HuH-7 (cell line): Measurements from ENCODE around the gene TNFSF18.

Experiments used
- DNase-seq: peaks from one replicate; pipeline ENCODE4 v3.0.0; 2011; ENCODE audit warnings: low spot score

Gene TNFSF18

DNA sequence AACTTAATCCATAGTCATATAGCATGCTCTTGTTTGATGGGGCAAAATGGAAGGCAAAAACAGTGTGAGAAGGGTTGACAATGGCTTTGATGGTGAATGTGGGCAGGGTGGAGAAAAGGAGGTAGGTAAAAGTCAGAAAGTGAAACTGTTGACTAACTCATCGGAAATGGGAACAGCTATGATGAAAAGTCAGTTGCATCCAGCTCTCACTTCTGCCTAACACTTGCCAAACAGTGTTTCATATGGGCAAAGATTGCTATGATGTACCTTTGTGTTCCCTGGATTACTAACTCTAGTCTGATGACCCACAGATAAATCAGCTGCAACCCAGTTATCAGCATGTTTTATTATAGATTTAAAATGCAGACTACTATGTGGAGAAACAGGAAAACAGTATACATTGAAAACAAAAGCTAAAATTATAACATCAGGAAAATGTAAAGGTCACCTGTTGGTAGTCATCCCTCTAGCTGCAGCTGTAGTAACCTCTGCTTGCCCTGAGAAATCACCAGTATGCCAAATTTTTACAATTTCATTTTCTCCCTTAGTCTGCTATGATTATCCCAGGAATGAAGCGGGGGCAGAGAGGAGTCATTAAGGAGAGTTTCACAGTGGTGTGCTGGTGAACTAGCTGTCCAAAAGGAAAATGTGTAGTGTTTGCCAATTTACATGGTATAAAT, 11.7 kb downstream of the TNFSF18 start:
- no peak for DNase-seq

DNA sequence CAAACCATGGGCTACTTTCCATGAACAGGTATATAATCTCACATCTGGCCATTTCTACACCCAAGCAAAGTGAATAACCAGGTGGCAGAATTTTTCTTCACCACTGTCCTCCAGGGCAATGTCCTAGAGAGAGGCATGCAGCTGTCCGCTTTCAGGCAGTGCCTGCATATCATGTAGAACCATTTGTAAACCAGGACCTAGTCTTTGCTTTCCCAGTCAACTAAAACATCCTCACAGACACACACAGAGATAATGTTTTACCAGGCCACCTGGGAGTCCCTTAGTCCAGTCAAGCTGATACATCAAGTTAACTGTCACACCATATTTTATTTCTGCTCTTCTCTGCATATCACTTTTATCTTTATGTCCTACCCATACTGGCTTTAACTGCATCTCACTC, 26.2 kb downstream of the TNFSF18 start:
- DNase-seq: peak; percentile 16

DNA sequence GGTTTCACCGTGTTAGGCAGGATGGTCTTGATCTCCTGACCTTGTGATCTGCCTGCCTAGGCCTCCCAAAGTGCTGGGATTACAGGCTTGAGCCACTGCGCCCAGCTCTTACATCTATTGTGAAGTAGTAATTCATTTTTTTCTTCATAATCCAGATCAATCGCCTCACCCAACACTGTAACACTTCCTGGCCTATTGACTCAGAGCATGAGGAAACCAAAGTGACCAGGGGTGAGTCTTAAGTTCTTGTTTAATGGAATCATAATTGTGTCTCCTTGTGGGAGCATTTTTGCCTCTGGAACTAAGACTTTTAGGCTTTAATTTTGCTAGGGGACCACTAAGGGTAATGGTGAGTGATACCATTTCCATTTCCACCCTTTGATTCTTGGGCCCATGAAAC, 27.4 kb downstream of the TNFSF18 start:
- DNase-seq: no peak

DNA sequence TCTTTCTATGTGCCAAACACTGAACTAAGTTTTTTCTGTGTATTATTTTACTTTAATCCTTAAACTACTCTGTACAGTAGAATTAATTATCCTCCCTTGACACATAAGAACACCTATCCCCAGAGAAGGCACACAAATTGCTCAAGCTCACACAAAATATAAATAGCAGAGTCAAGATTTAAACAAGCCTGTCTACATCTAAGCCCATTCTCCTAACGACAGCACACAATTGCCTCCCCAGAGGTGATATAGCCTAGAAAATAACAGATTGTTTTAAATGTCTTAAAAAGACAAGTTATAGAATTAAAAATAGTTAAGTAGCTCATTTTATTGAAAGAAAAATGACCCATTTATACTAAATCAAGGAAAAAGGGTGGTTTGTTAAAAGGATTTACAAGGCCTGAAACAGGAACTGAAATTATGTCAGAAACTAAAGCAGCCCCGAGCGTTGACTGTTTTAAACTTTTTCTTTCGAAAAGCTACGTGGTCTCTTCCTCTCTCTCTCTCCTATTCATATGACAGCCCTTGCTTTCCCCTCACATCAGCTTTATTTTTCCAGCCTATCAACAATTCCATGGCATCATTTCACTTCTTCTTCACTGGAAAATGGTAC, 30.5 kb downstream of the TNFSF18 start:
- no peak for DNase-seq

DNA sequence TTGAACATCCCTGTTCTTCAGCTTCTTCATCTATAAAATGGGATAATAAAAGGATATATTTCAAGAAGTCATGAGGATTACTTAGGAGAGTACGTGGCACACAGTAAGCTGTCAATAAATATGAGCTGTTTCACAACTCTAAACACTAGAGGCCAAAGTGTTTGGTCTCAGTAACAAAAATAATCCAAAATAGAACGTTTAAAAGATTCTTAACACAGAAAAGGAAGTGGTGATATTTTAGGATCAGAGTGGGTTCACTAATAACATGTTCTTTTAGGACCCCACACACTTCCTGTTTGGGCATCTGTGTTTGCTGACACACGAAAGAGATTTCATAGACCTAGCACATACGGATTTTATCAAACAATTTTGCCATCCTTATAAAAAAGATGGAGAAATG, 32.9 kb downstream of the TNFSF18 start:
- no peak for DNase-seq

DNA sequence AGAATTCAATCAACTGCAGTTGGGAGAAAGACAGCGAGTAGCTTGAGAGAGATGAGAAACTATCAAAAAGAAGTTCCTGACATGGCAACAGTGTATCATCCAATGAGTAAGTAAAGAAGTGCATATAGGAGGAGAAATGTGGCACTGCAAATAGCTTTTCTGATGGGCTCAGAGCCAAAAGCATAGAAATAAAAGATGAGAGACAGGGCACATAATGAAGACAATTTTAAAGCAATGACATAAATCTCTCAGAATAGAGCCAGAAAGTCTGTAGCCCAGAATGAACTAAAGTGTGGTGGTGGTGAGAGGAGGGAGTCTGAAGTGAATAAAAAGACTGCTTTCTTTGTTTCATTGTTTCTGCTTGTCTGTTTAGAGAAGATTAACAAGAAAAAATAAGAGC, 34.3 kb downstream of the TNFSF18 start:
- no peak for DNase-seq

DNA sequence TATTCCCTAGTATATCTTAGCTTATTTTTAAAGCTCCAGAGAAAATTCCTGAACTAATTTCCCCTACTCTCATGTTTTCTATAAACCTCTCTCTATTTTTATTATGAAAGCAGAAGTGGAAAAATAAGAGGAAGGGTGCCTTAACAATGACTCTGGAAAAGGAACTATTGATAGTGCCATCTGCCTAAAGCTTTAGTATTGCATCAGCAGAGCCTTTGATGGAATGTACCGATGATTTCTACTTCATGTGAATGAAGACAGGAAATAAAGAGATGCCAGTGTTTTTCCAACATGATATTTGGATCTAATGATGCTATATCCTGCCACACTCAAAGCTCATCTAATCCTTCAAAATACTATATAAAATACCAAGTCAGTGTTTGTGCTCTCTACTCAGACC, 35.1 kb downstream of the TNFSF18 start:
- DNase-seq: no peak

DNA sequence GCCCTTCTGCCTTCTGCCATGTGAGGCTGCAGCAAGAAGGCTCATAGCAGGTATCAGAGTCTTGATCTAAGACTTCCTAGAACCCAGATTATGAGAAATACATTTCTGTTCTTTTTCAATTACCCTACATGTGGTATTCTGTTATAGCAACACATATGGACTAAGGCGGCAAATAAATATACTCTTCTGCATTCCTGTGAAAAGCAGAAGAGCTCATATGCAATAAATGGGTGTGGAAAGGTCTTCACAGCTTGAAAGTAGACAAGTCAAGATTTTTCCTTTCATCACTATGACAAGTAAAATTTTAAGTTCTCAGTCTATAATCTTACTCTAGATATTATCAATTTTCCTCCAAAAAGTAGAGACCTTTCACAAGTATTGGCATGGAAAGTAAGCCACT, 36.6 kb downstream of the TNFSF18 start:
- DNase-seq: no peak

DNA sequence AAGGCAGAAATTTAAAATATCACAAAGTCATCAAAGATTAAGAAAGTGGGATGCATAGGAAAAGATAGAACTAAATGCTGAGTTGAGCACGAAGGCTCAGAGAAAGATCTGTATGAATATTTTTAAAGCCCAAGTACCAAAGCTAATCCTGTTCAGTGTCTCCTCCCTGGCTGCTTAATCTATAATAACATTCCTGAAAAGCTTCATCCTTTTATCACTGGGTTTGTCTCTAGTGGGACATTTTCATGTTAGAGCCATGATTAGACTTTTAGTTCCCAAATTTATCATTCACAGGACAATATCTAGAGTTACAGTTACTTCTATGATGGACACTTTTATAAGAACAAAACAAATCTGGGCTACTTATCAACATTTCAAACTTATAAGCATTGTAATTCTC, 38.6 kb downstream of the TNFSF18 start:
- no peak for DNase-seq

DNA sequence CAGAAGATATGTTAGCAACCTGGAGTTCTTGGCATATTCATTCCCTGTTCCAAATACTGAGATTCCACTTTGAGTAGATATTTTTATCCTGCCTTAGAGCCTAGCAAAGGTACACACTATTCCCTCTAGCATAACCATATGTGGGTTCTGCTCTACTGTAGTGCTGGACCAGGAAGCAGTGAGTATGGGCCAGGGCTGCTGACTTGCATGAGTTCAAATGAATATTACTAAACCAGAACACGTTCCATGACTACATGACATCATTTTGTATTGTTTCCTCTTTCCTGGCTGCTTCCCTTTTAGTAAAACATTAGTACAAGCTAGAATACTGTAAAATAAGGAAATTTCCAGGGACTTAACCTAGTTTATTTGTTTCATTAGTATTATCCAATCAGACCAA, 41.1 kb downstream of the TNFSF18 start:
- DNase-seq: no peak

DNA sequence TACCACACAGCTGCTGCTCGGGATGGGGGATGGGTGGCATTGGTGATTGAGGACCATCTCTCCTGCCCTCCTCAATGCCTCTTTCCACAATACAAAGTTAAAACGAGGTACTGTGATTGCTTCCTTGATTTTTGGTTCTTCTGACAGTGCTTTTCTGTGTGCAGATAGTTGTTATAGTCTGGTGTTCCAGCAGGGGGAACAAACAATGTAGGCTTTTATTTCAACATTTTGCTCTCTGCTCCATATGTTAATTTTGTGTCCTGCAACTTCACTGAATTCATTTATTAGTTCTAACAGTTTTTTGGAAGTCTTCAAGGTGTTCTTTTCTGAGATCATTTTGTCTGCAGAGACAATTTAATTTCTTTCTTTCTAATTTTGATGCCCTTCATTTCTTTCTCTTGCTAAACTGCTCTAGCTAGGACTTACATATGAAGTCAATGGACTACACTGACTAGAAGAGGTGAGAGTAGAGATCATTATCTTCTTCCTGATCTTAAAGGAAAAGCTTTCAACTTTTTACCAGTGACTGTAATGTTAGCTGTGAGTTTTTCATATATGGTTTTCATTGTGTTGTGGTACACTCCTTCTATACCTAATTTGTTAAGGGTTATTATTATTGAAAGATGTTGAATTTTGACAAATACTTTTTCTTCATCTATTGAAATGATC, 45.4 kb downstream of the TNFSF18 start:
- DNase-seq: no peak

DNA sequence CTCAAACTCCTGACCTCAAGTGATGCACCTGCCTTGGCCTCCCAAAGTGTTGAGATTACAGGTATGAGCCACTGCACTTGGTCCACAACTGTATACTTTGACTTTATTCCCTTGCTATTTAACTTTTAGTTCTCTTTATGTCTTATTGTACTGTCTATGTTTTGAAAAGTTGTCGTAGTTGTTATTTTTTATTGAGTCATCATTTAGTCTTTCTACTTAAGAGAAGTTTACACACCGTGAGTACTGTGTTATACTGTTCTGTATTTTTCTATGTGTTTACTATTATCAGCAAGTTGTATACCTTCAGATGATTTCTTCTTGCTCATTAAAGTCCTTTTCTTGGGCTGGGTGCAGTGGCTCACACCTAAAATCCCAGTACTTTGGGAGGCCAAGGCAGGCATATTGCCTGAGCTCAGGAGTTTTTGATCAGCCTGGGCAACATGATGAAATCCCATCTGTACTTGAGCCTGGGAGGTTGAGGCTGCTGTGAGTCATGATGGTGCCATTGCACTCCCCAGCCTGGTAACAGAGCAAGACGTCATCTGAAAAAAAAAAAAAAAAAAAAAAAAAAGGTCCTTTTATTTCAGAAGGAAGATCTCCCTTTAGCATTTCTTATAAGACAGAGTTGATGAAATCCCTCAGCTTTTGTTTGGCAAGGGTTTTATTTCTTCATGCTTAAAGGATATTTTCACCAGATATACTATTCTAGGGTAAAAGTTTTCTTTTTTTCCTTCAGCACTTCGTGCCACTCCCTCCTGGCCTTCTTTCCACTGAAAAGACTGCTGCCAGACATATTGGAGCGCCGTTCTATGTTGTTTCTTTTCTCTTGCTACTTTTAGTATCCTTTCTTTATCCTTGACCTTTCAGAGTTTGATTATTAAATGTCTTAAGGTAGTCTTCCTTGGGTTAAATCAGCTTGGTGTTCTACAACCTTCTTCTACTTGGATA, 47.6 kb downstream of the TNFSF18 start:
- DNase-seq: no peak

DNA sequence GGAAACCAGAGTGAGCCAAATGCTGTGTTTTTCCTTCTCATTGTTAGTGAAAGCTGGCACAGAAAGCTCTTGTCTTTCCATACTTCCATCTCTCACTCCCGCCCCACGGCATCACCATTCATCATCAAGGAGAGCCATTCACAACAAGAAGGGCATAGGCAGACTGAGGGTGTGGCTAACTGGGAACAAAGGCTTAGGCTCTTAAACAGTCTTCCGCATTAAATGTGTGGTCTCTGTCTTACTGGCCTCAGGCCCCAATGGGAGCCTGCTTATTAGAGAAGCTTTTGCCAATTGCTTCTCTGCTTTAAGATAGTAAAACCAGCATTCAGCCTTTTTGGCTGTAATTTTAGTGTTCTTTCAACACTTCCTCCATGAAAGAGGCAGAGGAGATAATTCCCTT, 51.4 kb downstream of the TNFSF18 start:
- DNase-seq: no peak

DNA sequence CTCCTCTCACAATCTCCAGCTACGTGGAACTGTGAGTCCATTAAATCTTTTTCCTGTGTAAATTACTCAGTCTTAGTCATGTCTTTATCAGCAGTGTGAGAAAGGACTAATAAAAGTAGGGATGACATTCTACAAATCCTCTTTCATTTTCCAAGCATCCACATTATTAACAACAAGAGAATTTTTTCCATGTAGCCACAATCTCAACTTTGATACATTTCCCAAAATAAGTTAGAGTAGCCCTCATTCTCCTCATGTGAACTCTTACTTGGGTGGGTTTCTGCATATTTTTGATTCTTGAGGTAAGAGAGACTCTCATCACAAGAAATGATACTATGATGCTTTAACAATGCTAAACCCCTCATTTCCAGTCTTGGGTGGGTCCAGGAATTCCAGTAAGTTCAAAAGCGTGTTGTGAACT, 52.8 kb downstream of the TNFSF18 start:
- DNase-seq: no peak

DNA sequence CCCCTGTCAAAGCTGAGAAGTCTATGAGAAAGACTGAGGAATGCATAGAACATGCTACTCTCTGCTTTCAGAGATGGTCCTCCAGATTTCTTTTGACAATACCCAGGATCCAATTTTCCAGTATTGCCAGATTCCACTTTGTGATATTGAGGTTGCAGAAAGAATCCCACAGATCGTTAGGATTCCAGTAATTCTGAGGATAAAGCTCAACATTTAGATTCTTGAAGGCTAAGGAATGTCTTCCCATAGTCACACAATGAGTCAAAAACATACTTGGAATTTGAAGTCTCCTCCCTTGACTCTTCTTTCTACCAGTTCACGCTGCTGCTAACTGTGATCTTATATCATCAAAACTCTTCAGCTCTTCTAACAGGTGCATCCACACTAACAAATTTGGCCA, 57.1 kb downstream of the TNFSF18 start:
- no peak for DNase-seq

DNA sequence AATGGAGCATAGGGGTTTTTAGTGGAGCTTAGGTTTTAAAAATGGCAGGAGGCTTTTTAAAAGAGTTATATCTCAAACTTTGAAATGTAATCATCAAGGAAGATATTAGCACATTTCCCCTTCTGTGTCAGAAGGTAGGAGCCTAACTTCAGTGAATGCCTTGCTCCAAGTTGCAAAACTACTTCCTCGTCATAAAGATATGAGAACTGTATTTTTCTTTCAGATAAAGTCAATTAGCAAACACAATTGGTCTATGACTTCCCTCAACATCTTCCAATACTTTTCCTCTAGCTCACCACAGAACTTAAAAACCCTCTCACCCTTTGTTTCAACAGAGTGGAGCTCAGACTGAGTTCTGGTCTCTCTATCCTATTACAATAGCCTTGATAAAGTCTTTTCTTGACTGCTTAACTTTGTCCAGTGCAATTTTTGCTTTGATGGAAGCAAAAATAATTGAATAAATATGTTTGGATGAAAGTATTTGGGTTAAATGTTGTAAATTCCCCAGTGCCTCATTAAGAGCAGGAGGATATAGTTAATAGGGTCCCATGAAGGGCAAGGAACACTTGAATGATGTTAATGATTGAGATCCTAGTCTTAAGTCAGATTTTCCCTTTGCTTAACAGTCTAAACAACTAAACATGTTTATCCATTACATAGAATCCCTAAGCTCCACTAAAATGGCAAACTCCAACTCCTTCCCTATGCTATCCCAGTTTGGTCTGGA, 58.9 kb downstream of the TNFSF18 start:
- DNase-seq: no peak

DNA sequence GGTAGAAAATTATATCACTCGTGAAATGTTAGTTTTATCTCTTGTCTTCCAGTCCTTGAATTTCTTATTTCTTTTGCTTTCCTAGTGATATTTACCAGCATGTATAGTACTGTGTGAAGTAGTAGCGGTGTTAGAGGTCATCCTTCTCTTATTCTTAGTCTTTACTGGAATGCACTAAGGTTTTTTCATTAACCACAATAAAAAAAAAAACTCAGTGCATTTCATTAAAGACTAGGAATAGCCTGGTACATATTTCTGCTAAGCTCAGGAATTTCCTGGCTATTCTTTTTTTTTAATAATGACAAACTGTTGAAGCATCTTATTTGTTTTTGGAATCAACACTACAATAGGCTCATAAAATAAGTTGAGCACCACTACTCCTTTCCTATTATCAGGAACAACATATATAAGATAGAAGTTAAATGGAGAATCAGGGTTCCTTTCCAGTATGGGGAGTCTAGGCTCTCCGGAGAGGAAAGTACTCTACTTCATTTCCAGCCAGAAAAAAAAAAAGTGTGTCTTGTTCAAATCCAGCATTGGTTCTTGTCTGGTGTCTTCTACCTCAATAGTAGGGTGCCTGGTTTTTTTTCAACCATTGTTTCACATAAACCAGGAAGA, 60.0 kb downstream of the TNFSF18 start:
- DNase-seq: no peak
